Measurements from ENCODE around the gene ICAM3. TPM values are rescaled to one million over a fixed set of nuclear protein-coding genes. Genes with fewer than 3 reads are reported as not detected.

Gene ICAM3
- total and polyA plus RNA-seq, 4 donors = 8.1 to 56.1 (median 18.8) TPM

DNA sequence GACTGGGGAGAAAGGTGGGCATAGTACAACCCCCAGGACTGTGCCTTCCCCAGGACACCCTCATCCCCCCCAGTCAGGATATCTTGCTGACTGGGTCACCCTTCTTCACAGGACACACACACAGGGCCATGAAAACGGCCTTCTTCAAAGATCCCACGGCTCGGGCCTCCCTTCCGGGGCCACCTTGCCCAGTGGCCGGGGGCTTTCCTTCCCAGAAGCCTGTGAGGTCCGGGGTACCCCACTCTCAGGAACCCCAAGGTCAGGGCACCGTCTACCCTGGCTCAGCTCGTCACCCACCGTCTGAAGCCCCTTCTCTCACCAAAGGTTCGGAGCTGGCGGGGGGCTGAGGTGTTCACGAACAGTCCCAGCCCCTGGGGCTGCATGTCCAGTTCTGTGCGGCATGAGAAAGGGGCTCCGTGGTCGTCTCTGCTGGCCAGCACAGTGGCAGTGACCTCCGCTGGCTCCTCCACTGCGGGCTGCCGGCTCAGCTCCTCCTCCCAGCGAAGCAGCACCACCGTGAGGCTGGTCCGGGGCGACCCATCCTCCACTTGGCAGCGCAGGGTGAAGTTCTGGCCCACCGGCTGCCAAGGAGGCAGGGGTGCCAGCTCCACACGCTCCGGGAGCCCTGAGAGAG is 4.0 kb downstream of the ICAM3 start:
- no peak for TF ChIP-seq CTCF (IDR thresholded peaks at IDR 0.05; ENCODE audit: control extremely low read depth, extremely low read depth)
- DNase-seq (peak in 1 of 3 donors; percentile 4), ATAC-seq (ENCODE audit: insufficient read depth, low FRiP score) (no peak)
- Histone ChIP-seq H3K27ac (ENCODE audit: low read depth in 1 of 2, low read length in 1 of 2) (peak overlapping the region in 1 of 2 donors; percentile 32), H3K4me1 (ENCODE audit: control insufficient read depth in 5 of 5, insufficient read depth in 5 of 5, low read length in 5 of 5) (peaks cover 0 to 25% (median 9%) of the 10 kb centered on the region in 5 donors), H3K4me3 (no peak overlapping the region), H3K9ac (ENCODE audit: insufficient read depth in 1 of 2, low read length in 2 of 2) (no peak overlapping the region), H3K27me3 (ENCODE audit: control insufficient read depth in 3 of 3, insufficient read depth in 3 of 3, low read length in 2 of 3) (no peaks in the 10 kb centered on the region), H3K36me3 (ENCODE audit: control insufficient read depth in 4 of 4, insufficient read depth in 4 of 4, low read length in 4 of 4) (peaks cover 0 to 2% (median under 1%) of the 10 kb centered on the region in 4 donors), H3K9me3 (ENCODE audit: control insufficient read depth in 4 of 4, insufficient read depth in 3 of 4, low read length in 3 of 4) (no peaks in the 10 kb centered on the region)
- 66 to 80% methylated on average over 26 of the region's 26 CpGs for WGBS, 2 donors

DNA sequence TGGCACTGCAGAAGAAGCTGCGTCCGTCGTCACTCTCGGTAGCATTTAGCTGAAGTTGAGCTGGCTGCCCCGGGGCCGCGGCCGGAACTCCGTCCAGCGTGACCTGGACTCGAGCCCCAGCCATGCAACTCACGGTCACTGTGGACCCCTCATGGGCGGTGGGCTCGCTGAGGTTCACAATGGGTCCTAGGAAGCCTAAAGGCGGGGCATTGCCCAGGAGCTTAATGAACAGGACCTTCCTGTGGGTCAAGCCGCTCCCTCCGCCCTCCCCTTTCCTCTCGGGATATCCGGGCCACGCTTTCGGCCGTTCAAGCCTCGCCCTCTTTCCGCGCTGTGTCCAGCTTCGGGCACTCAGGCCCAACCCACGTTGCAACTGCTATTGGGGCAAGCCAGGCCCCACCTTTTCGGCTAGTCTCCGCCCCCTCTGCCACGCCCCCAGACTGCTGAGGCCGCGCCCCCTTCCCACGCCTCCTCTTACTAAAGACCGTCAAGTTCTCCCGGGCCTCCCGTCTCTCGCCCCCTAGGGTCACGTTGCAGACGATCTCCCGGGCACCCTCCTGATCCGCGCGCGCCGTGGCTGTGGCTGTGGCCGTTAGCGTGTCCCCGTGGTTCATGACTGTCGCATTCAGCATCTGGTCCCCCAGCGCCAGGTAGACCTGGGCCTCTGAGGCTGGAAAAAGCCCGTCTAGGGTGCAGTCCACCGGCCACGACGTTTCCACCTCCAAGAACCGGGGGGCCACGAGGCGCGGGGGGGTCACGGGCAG is 4.7 kb downstream of the ICAM3 start:
- no peak for TF ChIP-seq CTCF (IDR thresholded peaks at IDR 0.05; ENCODE audit: control extremely low read depth, extremely low read depth)
- Histone ChIP-seq H3K9me3 (ENCODE audit: control insufficient read depth in 4 of 4, insufficient read depth in 3 of 4, low read length in 3 of 4) (no peaks in the 10 kb centered on the region), H3K4me3 (peak overlapping the region; percentile 47), H3K4me1 (ENCODE audit: control insufficient read depth in 5 of 5, insufficient read depth in 5 of 5, low read length in 5 of 5) (peaks cover 0 to 25% (median 9%) of the 10 kb centered on the region in 5 donors), H3K9ac (ENCODE audit: insufficient read depth in 1 of 2, low read length in 2 of 2) (peak overlapping the region in 1 of 2 donors; percentile 14), H3K36me3 (ENCODE audit: control insufficient read depth in 4 of 4, insufficient read depth in 4 of 4, low read length in 4 of 4) (peaks cover 0 to 8% (median 4%) of the 10 kb centered on the region in 4 donors), H3K27ac (ENCODE audit: low read depth in 1 of 2, low read length in 1 of 2) (peak overlapping the region; percentile 75 to 89), H3K27me3 (ENCODE audit: control insufficient read depth in 3 of 3, insufficient read depth in 3 of 3, low read length in 2 of 3) (no peaks in the 10 kb centered on the region)
- DNase-seq = peak; percentile 95 to 96 (median 96)
- peak; percentile 79 for ATAC-seq (ENCODE audit: insufficient read depth, low FRiP score)
- 27 to 52% methylated on average over 58 to 59 of the region's 59 CpGs for WGBS, 2 donors

GRCh38 chr19:10333758-10334587 is 5.5 kb downstream of the ICAM3 start:
- Histone ChIP-seq H3K36me3 (ENCODE audit: control insufficient read depth in 4 of 4, insufficient read depth in 4 of 4, low read length in 4 of 4) (peaks cover 0 to 14% (median 8%) of the 10 kb centered on the region in 4 donors), H3K27ac (ENCODE audit: low read depth in 1 of 2, low read length in 1 of 2) (peak overlapping the region; percentile 76 to 89), H3K9me3 (ENCODE audit: control insufficient read depth in 4 of 4, insufficient read depth in 3 of 4, low read length in 3 of 4) (no peaks in the 10 kb centered on the region), H3K4me3 (peak overlapping the region; percentile 47), H3K4me1 (ENCODE audit: control insufficient read depth in 5 of 5, insufficient read depth in 5 of 5, low read length in 5 of 5) (peaks cover 0 to 25% (median 9%) of the 10 kb centered on the region in 5 donors), H3K9ac (ENCODE audit: insufficient read depth in 1 of 2, low read length in 2 of 2) (peak overlapping the region in 1 of 2 donors; percentile 40), H3K27me3 (ENCODE audit: control insufficient read depth in 3 of 3, insufficient read depth in 3 of 3, low read length in 2 of 3) (no peaks in the 10 kb centered on the region)
- WGBS, 2 donors = 24 to 49% methylated on average over 43 to 44 of the region's 44 CpGs
- ATAC-seq (ENCODE audit: insufficient read depth, low FRiP score) (no peak), DNase-seq (peak in 1 of 3 donors; percentile 33)
- TF ChIP-seq CTCF (IDR thresholded peaks at IDR 0.05; ENCODE audit: control extremely low read depth, extremely low read depth) = no peak

Data from lung (tissue), 12 donors.